ES-I3 (cell line): ENCODE measurements around the gene ASCL2.
"Not testable (repeated sequence)": the region's sequence is repeated elsewhere in the genome, so short reads cannot be mapped to it uniquely, and the experiment has no call there.

ENCODE experiments used
- H3K36me3 ChIP-seq: 2 replicates; pipeline ENCODE4 v1.6.1; 2013; ENCODE audit warnings: mild to moderate bottlenecking, low read length, control low read depth, moderate library complexity; ENCODE audit not compliant: insufficient read depth
- H3K4me1 ChIP-seq: 2 replicates; pipeline ENCODE4 v1.6.1; 2013; ENCODE audit warnings: mild to moderate bottlenecking, control low read depth, low read length; ENCODE audit not compliant: insufficient read depth
- H3K9ac ChIP-seq: 2 replicates; pipeline ENCODE4 v1.6.1; 2013; ENCODE audit warnings: low read depth, mild to moderate bottlenecking, low read length, moderate library complexity
- H3K9me3 ChIP-seq: 2 replicates; pipeline ENCODE4 v1.6.1; 2013; ENCODE audit warnings: mild to moderate bottlenecking, low read length, moderate library complexity; ENCODE audit not compliant: control insufficient read depth, insufficient read depth

The ASCL2 gene

DNA sequence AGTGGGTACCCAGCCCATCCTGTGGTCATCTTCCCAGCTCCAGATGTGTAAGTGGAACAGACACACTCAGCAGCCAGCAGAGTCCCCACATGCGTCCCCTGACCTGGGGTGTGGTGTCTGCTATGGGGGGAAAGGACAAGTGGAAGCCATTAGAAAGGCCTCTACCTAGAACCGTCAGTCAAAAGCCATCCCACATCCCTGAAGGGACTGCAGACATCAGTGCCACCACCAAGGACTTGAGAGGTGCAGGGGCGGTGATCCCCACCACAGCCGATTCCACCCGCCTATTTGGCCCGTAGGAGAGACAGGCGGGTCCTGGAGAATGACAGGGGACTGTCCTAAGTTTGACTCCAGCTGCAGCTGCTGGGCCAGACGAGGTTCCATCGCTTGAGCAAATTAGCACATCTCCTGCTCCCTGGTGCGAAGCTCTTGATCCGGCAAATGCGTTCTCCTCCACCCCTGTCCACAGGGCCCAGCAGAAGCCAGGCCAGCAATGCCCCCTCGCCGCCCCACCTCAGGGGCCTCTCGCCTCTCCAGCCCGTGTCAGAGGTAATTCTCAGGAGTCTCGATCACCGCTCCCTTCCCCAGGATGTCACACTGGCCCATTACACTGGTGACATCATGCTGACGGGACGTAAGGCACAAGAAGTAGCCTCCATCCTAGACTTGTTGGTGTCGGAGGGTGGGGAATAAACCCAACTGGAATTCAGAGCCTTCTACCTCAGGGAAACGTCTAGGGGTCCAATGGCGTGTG is 33.8 kb downstream of the ASCL2 start:
- not testable (repeated sequence) for H3K4me1 ChIP-seq, H3K9me3 ChIP-seq, H3K36me3 ChIP-seq, H3K9ac ChIP-seq

DNA sequence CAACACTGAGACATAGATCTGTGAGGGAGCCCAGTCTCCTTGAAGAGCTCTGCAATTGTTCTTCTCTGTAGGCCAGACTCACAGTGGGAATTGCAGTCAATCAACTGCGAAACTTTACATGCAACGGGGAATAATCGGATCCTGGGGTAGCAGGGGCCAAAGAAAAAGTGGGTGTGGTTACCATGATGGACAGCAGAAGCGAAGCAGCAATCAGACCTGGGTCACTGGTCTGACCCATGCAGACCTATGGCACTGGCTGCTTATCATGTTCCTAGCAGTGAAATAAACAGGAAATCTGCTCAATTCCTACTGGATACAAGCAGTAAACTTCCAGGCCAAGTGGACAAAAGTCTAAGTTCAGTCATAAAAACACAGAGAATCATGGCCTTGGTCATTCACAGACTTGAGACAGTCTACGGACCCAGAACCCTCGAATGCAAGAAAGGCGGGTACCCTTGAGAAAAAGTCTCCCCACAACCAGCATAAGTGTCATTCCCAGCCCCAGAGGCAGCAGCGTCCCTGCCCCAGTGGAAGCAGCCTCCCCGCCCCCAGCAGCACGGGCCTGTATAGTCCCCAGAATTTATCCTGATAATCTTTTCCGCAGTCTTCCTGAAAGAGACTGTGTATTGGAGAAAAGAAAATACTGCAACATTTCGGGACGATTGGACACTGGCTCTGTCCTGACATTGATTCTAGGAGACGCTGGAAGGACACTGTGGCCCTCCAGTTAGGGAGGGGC is 34.6 kb downstream of the ASCL2 start:
- H3K4me1 ChIP-seq: no peaks in the 10 kb centered on the region; the same call in 1 of the 2 replicates
- no peaks in the 10 kb centered on the region for H3K36me3 ChIP-seq
- no peaks in the 10 kb centered on the region for H3K9me3 ChIP-seq
- no peak overlapping the region for H3K9ac ChIP-seq

DNA sequence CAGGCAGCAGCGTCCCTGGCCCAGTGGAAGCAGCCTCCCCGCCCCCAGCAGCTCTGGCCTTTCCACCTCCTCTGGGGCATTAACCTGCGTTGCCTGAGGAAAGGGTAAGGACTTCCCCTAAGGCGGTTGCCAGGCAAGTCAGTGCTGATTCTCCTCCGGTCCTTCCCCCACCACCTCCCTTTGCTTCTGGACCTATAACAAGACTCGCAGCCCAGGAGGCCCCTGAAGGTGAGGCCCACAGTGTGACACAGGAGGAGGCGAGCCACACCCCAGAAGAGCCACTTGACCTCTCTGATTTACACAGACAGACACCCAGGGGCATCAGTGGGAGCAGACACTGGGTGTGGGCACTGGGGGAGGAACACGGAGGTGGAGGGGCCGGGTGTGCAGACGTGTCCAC is 35.4 kb downstream of the ASCL2 start:
- Histone ChIP-seq H3K4me1 (no peaks in the 10 kb centered on the region; the same call in 1 of the 2 replicates), H3K9ac (no peak overlapping the region), H3K9me3 (no peaks in the 10 kb centered on the region), H3K36me3 (no peaks in the 10 kb centered on the region)

DNA sequence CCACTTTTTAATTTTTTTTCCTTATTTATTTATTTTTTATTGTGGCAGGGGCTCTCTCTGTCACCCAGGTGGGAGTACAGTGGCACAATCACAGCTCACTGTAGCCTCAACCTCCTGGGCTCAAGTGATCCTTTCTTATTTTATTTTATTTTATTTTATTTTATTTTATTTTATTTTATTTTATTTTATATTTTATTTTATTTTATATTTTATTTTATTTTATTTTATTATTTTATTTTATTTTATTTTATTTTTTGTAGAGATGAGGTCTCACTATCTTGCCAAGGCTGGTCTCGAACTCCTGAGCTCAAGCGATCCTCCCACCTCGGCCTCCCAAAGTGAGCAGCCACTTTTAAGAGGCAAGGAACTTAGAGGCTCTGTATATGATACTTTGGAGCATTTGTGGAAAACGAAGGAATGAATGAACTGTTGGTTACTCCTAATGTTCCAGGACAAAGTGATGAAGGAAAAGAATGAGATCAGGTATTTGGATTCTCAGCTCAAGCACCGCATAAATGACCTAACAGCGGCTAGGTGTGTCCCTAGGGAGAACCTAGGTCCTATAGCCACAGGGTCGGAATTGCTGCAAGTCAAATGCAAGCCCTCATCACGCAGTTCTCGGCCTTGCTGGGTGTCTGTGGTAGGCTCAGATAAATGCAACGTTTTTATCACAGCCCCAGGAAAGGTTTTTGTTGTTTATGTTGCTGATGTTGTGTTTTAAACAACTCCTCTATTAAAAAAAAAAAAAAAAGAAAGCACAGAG is 36.5 kb downstream of the ASCL2 start:
- Histone ChIP-seq H3K9me3 (no peaks in the 10 kb centered on the region), H3K36me3 (no peaks in the 10 kb centered on the region), H3K9ac (no peak overlapping the region), H3K4me1 (no peaks in the 10 kb centered on the region; the same call in 1 of the 2 replicates)

DNA sequence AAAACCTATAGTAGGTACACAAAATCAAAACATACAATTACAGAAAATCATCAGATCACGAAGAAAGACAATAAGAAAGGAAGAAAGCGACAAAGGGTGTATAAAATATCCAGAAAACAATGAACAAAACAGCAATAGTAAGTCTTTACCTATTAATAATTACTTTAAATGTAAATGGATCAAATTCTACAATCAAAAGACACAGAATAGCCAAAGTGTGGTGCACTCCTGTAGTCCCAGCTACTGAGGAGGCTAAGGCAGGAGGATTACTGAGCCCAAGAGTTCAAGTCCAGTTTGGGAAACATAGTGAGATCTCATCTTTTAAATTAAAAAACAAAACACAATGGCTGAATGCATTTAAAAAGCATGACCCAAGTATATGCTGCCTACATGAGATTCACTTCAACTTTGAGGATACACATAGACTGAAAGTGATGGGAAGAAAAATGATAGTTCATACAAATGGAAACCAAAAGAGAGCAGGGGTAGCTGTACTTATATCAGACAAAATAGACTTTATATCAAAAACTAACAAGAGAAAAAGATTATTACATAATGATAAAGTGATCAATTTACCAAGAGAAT is 40.6 kb downstream of the ASCL2 start:
- Histone ChIP-seq H3K9ac (no peak overlapping the region), H3K4me1 (no peaks in the 10 kb centered on the region), H3K36me3 (no peaks in the 10 kb centered on the region), H3K9me3 (no peaks in the 10 kb centered on the region; the same call in 1 of the 2 replicates)

DNA sequence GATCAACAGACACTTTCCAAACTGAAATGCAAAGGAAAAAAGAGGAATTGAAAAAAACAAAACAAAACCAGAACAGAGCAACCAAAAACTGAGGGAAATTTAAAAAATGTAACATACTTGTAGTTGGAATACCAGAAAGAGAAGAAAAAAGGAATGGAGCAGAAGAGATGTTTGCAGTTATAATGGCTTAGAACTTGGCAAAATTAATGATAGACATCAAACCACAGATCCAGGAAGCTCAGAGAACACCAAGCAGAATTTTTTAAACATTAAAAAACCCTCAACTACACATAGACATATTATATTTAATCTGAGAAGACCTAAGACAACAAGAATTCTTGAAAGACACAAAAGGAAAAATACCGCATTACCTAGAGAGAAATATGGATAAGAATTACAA is 46.1 kb downstream of the ASCL2 start:
- no peaks in the 10 kb centered on the region for H3K4me1 ChIP-seq
- H3K9me3 ChIP-seq: no peaks in the 10 kb centered on the region; the same call in none of the 2 replicates
- H3K9ac ChIP-seq: no peak overlapping the region
- H3K36me3 ChIP-seq: no peaks in the 10 kb centered on the region

DNA sequence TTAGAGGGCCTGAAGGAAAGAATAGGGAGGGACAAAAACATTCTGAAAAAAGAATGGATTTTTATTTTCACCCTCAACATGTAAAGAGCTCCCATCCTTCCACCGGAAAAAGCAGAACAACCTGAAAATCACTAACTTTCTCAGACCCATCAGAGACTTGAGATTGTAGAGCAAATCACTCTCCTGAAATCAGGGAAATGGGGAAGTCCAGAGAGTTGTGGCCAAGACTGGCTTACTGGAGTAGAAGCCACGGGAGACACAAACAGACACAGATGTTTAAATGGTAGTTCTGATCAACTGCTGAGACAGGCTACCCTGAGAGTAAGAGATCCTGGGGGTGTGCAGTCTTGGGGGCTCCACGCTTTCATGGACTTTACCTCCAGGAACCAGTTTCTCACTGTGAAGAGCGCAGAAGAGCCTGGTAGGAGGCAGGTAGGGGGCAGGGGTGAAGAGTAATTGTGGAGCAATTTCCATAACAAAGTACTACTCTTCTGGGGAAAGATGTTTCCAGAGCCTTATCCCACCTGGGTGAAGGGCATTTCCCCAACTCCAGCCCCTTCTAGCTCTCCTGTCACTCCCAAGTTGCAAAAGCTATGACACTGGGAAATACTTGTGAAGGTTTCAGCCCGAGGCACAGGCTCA is 47.1 kb downstream of the ASCL2 start:
- Histone ChIP-seq H3K9ac (no peak overlapping the region), H3K4me1 (no peaks in the 10 kb centered on the region), H3K36me3 (no peaks in the 10 kb centered on the region), H3K9me3 (no peaks in the 10 kb centered on the region; the same call in none of the 2 replicates)

DNA sequence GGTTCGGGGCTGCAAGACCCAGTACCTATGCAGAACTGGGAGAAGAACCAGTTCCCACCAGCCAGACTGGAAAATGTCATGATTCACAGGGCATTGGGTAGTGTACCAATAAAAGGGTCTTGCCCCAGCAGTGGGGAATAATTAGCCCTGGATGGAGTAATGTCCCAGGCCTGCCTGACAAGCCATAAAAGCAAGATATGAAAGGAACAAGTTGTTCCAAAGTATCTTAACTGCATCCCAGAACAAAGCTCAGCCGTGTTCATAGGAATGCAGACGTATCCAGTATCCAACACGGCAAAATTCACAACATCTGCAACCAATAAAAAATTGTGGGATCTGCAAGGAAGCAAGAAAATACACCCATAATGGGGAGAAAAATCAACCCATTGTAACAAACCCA is 47.9 kb downstream of the ASCL2 start:
- no peaks in the 10 kb centered on the region for H3K4me1 ChIP-seq
- no peak overlapping the region for H3K9ac ChIP-seq
- no peaks in the 10 kb centered on the region for H3K36me3 ChIP-seq
- H3K9me3 ChIP-seq: no peaks in the 10 kb centered on the region; the same call in none of the 2 replicates

DNA sequence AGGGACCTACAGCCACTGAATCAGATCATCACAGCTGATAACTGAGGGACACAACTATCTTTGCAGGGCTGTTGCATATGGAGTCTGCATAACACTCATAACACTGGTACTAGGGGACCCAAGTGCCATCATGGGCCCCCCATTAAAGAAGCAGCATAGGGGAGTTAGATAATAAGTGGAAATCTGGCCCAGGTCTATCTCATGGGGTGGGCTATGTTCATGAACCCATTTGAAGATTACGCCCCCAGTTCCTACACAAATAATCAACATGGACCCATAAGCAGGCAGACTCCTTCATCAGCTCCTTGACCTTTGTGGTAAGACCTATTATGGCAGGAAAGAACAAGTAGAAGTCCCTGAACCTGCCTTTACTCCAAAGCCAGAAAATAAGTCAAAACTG is 48.8 kb downstream of the ASCL2 start:
- Histone ChIP-seq H3K9ac (no peak overlapping the region), H3K36me3 (no peaks in the 10 kb centered on the region), H3K4me1 (no peaks in the 10 kb centered on the region), H3K9me3 (no peaks in the 10 kb centered on the region; the same call in none of the 2 replicates)

DNA sequence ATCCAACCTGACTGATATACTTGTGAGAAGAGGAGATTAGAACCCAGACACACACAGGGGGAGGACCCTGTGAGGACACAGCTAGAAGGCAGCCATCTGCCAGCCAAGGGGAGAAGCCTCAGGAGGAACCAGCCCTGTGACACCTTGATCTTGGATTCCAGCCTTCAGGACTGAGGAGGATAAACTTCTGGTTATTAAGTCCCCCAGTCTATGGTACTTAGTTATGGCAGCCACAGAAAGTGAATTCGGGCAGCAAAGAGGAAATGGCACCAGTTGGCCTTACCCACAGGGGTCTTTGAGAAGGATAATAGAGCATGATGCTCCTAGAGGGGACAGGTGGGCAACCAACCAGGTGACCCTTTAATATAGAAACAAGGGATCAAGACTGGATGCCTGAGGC is 49.4 kb downstream of the ASCL2 start:
- Histone ChIP-seq H3K9ac (no peak overlapping the region), H3K36me3 (no peaks in the 10 kb centered on the region), H3K4me1 (no peaks in the 10 kb centered on the region), H3K9me3 (no peaks in the 10 kb centered on the region; the same call in none of the 2 replicates)

DNA sequence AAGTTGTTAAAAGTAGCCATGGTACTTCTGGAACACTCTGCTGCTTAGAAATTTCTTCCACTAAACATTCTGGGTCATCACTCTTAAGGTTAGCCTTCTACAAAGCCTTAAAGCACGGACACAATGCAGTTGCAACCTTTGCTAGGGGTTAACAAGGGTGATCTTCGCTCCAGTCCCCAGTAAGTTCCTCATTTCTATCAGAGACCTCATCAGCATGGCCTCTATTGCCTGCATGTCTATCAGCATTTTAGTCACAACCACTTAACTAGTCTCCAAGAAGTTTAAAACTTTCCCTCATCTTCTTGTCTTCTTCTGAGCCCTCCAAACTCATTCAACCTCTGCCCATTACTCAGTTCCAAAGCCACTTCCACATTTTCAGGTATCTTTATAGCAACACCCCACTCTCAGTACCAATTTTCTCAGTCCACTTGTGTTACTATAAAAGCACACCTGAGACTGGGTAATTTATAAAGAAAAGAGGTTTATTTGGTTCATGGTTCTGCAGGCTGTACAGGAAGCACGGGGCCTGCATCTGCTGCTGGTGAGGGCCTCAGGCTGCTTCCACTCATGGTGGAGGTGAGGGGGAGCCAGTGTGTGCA is 50.1 kb downstream of the ASCL2 start:
- no peak overlapping the region for H3K9ac ChIP-seq
- H3K4me1 ChIP-seq: no peaks in the 10 kb centered on the region
- H3K9me3 ChIP-seq: no peaks in the 10 kb centered on the region; the same call in none of the 2 replicates
- no peaks in the 10 kb centered on the region for H3K36me3 ChIP-seq

DNA sequence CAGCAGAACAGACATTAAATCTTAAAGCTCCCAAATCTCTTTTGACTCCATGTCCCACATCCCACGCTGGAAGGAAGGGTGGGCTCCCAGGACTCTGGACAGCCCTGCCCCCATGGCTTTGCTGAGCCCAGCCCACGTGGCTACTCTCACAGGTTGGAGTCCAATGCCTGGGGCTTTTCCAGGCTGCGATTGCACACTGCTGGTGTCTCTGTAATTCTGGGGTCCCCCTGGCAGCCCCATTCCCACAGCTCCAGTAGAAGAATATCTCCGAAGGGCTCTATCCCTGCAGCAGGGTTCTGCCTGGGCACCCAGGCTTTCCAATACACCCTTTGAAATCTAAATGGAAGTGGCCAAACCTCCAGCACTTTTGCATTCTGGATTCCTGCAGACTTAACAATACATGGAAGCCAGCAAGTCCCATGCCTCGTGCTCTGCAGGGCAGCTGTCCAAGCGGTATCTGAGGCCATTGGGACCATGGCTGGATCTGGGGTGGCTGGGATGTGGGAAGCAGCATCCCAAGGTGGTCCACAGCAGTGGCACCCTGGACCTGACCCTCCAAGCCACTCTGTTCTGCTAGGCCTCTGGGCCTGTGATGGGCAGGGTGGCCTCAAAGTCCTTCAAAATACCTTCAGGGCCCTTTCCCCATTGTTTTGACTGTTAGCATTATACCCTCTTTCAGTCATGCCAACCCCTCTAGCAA is 50.9 kb downstream of the ASCL2 start:
- H3K4me1 ChIP-seq: no peaks in the 10 kb centered on the region
- no peak overlapping the region for H3K9ac ChIP-seq
- H3K36me3 ChIP-seq: no peaks in the 10 kb centered on the region
- H3K9me3 ChIP-seq: no peaks in the 10 kb centered on the region; the same call in 1 of the 2 replicates
